HUDEP-2 (cell line): Measurements from ENCODE around the gene S100PBP.

Experiments used
- DNase-seq, 76 experiments: peaks; one replicate each; lab custom pipeline; 2025; ENCODE audit not compliant: unreplicated experiment in 76 of 76; lab: John Stamatoyannopoulos, UW

The S100PBP gene

DNA sequence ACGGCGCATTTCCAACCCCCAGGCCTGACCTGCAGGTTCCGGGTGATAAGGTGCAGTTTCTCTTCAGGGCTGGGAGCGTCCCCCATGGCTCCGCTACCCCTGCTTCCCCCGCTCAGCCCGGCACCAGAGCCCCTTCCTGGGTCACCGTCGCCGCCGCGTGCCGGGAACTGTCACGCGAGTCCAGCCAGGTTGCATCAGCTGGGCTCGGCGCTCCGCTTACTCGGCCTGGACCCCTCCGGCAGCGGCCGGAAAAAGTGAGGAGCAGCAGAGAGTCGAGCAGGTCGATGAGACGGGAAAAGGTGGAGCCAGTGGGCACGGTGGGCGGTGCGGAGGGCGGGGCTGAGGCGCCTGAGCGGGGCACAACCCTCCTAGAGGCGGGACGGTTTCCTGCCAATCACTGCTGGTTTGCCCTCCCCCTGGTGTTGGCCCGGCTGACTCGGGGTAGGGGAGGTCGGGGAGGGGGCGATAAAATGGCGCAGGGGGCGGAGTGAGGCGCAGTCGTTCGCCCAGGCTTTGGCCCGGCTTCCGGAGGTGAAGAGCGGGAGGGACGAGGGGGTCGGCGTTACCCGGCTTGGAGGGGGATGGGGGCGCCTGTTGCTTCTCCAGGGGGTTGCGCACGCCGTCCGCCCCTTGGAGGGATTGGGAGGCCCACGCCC lies at the start of gene S100PBP, which contains the start of gene YARS1:
Gene S100PBP (plus strand): TSS at position 495 of the 656 bp plus-strand sequence. CDS start 8,447 bp downstream, outside the sequence.
Gene YARS1 (minus strand): TSS at position 200 of the 656 bp plus-strand sequence. CDS start 114 bp downstream, at position 86.
- peak in 75 of 76 experiments; percentile 76 to 99 (median 98) for DNase-seq

DNA sequence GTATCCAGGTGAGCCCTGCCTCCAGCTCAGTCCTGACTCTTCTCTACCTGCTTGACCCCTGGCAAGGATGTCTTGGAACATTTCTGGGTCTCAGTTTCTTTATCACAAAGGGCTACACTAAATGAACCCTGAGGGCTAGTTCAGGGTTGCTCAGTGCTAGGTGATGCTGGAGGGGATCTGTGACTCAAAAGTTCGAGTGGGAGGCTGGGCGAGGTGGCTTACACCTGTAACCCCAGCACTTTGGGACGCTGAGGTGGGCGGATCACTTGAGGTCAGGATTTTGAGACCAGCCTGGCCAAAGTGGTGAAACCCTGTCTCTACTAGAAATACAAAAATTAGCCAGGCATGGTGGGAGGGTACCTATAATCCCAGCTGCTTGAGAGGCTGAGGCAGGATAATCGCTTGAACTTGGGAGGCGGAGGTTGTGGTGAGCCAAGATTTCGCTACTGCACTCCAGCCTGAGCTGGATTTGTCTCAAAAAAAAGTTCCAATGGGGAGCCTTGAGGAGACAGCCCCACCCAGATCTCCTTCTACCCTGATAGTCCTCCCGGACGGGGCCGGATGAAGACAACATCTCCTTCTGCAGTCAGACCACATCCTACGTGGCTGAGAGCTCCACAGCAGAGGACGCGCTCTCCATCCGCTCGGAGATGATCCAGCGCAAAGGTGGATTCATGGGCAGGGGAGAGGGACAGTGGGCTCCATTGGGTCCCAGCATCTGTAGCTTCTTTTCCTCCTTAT lies 49.2 kb upstream of the S100PBP start:
- DNase-seq: no peak

DNA sequence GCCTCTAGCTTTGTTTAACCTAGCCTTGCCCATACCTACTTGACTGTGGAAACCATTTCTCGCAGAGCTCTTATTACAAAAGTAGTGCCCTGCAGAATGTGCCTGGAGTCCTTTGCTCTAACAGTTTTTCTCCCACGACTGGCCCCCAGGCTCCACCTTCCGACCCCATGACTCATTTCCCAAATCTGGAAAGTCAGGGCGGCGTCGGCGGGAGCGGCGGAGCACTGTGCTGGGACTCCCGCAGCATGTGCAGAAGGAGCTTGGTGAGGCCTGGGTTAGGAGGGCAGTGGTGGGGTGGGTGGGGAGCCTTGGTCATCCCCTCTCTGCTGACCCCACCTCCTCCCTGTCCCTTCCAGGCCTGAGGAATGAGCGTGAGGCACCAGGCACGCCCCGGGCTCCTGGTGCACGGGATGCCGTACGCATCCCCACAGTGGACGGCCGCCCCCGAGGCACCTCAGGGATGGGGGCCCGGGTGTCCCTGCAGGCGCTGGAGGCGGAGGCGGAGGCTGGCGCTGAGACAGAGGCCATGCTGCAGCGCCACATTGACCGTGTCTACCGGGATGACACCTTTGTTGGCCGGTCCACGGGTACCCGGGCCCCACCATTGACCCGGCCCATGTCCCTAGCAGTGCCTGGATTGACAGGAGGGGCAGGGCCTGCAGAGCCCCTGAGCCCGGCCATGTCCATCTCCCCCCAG lies 47.8 kb upstream of the S100PBP start:
- DNase-seq: no peak

DNA sequence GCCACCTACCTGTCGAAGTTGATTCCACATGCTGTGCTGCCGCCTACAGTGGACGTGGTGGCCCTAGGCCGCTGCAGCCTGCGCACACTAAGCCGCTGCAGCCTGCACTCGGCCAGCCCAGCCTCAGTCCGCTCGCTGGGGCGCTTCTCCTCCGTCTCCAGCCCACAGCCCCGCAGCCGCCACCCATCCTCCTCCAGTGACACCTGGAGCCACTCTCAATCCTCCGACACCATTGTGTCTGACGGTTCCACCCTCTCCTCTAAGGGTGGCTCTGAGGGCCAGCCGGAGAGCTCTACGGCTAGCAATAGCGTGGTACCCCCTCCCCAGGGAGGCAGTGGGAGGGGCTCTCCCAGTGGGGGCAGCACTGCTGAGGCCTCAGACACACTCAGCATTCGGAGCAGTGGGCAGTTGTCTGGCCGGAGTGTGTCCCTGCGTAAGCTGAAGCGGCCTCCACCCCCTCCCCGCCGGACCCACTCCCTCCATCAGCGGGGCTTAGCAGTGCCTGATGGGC lies 47.2 kb upstream of the S100PBP start:
- DNase-seq: no peak

DNA sequence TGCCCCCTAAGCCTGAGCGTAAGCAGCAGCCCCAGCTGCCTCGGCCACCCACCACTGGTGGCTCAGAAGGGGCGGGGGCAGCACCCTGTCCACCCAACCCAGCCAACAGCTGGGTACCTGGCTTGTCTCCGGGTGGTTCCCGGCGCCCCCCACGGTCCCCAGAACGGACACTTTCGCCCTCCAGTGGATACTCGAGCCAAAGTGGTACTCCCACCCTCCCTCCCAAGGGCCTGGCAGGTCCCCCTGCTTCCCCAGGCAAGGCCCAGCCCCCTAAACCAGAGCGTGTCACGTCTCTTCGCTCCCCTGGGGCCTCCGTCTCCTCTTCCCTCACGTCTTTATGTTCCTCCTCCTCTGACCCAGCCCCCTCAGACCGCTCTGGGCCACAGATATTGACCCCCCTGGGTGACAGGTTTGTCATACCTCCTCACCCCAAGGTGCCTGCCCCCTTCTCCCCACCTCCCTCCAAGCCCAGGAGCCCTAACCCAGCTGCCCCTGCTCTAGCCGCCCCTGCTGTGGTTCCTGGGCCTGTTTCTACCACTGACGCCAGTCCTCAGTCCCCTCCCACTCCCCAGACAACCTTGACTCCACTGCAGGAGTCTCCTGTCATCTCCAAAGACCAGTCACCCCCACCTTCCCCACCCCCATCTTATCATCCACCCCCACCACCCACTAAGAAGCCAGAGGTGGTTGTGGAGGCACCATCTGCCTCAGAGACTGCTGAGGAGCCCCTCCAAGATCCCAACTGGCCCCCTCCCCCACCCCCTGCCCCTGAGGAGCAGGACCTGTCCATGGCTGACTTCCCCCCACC lies 46.5 kb upstream of the S100PBP start:
- DNase-seq: no peak

DNA sequence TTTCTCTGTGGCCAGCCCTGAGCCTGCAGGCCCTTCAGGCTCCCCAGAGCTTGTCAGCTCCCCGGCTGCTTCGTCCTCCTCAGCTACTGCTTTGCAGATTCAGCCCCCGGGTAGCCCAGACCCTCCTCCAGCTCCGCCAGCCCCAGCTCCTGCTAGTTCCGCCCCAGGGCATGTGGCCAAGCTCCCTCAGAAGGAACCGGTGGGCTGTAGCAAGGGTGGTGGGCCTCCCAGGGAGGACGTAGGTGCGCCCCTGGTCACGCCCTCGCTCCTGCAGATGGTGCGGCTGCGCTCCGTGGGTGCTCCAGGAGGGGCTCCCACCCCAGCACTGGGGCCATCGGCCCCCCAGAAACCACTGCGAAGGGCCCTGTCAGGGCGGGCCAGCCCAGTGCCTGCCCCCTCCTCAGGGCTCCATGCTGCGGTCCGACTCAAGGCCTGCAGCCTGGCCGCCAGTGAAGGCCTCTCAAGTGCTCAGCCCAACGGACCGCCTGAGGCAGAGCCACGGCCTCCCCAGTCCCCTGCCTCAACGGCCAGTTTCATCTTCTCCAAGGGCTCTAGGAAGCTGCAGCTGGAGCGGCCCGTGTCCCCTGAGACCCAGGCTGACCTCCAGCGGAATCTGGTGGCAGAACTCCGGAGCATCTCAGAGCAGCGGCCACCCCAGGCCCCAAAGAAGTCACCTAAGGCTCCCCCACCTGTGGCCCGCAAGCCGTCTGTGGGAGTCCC lies 45.7 kb upstream of the S100PBP start:
- no peak for DNase-seq

DNA sequence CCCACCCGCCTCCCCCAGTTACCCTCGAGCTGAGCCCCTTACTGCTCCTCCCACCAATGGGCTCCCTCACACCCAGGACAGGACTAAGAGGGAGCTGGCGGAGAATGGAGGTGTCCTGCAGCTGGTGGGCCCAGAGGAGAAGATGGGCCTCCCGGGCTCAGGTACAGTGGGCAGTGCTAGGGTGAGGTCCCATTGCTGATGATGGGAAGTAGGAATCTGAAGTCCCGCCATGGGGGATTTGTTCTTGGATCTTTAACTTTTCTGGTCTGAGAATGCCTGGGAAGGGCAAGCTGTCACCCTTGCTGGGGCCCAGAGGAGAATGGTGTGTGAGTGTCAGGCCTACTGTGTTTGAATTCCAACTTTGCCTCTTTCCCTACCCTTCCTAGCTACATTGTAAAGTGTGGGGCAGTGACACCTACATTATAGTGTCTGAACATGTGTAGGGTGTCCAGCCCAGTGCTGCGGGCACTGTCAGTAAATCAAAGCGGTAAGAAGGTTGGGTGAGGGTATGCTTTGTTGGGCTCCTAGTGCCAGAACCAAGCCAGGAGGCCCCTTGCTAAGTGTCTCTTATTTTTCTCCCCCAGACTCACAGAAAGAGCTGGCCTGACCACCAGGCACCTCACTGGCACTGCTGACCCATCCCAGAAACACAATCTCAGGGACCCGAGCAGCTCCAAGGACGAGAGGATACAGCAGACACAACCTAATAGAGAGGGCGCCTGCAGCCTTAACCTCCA lies 45.0 kb upstream of the S100PBP start:
- no peak for DNase-seq

DNA sequence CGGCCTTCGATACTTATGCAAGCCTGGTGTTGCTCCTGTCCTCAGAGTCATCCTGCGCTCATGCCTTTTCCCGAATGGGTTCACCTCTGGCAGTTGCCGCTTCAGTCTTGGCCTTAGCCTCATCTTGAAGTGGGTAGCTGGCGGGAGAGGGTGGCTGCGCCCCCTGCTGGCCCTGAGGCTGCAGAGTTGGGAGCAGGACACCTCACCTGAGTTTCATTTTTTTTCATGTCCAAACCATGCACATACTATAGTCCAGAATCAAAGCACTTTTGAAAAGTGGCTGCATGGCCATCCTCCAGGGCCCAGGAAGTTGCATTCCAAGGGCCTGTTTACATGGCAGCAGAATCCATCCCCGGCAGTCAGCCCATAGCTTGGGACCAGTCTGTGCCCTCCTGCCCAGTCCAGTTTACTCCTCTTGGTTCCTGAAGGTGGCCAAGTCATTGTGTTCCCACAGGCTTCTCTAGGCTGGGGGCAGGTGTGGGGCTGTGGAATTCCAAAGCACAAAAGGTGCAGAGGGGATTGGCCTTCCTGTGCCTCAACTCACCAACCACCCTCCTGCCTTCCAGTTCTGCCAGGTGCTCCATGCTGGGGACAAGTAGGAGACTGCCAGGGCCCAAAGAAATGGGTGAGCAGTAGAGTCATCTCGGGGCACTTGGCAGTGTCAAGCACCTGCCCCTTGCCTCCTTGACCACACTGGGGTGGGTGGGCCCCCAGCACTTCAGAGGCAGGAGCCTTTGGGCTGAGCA lies 44.3 kb upstream of the S100PBP start:
- DNase-seq: peak in 68 of 76 experiments; percentile 8 to 82 (median 66)

DNA sequence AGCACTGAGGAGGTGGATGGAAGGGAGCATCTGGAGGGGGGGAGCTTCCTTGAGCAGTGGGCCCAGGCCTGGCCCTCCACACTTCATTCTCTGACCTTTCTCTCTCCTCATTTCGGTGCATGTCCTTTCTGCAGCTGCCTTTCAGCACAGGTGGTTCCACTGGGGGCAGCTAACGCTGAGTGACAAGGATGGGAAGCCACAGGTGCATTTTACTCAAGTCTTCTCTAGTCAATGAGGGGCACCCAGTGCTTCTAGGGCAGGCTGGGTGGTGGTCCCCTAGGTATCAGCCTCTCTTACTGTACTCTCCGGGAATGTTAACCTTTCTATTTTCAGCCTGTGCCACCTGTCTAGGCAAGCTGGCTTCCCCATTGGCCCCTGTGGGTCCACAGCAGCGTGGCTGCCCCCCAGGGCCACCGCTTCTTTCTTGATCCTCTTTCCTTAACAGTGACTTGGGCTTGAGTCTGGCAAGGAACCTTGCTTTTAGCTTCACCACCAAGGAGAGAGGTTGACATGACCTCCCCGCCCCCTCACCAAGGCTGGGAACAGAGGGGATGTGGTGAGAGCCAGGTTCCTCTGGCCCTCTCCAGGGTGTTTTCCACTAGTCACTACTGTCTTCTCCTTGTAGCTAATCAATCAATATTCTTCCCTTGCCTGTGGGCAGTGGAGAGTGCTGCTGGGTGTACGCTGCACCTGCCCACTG lies 43.5 kb upstream of the S100PBP start:
- no peak for DNase-seq

DNA sequence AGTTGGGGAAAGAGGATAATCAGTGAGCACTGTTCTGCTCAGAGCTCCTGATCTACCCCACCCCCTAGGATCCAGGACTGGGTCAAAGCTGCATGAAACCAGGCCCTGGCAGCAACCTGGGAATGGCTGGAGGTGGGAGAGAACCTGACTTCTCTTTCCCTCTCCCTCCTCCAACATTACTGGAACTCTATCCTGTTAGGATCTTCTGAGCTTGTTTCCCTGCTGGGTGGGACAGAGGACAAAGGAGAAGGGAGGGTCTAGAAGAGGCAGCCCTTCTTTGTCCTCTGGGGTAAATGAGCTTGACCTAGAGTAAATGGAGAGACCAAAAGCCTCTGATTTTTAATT lies 43.0 kb upstream of the S100PBP start:
- no peak for DNase-seq

DNA sequence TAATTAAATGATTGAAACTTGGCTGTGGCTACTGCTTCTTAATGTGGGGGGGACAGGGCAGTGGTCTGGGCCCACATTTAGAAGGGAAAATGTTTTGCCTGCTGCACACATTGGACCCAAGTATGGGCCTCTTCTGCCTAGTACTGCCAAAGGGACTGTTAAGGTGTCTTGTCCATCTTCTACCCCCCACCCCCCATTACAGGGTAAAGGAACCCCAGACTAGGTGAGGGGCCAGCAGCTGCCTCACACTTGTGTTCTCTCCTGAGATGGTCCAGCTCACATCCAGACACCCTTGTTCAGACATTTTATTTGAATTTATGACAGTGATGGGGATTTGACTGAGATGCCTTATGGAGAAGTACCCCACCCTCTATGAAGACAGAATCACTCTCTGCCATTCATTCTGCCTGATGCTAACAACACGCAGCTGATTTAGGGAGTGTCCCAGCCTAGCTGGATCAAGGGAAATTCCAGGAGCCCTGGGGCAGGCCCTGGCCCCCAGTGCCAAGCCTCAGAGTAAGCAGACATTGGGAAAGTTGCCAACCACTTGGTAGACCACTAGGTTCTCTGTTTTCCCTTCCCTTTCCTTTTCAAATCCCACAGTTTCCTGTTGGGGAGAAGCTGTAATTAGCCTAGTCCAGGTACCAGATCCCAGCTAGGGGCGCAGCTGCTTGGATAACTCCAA lies 42.4 kb upstream of the S100PBP start:
- peak in 1 of 76 experiments; percentile 31 for DNase-seq

DNA sequence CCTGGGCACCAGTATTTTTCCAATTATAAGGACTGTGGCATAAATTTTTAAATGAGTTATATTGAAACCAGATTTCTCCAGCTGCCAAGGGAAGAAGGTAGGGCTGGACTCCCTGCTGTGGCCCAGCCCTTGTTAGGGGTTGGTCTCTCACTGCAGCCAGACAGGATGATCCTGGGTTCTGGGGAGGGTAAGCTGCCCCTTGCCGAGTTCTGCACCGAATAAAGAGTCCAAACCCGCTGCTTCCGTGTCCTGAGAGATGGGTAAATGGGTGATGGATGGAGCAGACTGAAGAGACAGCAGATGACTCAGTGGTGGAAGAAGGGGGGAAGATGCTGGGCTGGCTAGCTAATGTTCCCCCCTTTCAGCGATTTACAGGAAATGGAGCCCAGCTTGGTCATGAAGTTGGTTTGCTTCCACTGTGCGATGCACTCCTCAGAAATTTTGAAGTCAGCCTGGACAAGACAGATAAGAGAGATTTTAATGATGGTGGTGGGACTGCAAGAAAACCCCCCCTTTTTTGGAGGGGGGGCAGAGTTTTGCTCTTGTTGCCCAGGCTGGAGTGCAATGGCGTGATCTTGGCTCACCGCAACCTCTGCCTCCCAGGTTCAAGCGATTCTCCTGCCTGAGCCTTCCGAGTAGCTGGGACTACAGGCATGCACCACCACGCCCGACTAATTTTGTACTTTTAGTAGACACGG lies 41.7 kb upstream of the S100PBP start:
- DNase-seq: no peak

DNA sequence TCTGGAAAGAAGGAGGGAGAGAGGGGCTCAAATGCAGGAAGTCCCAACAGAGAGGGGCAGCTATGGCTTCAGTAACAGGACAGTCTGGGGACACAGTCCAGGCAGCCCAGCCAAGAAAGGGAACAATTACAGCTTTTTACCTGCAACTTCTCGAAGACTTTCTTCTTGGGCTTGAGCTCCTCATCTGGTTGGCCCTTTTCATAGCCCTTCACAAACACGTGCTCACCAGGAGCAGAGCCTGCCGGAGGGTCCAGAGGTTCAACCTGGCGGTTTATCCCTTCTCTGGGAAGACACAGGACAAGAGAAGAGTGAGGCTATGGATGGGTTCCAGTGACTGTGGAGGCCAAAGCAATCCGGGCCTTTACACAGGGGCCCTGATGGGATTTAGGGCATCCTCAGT lies 38.2 kb upstream of the S100PBP start:
- DNase-seq: no peak

DNA sequence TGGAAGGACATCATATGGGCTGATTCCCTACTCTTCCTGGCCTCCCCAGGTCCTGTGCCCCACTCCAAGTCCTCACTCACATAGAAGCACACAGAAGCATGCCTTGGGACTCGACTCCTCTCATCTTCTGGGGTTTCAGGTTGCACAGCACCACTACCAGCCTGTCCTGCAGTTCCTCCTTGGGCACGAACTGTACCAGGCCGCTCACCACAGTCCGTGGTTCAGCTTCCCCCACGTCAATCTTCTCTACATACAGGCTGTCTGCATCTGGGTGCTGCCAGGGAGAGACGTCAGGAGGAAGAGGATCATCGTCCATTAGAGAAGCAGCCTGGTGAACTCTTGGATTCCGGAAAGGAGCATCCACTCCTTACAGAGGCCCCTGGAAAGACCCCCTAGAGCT lies 37.4 kb upstream of the S100PBP start:
- no peak for DNase-seq

DNA sequence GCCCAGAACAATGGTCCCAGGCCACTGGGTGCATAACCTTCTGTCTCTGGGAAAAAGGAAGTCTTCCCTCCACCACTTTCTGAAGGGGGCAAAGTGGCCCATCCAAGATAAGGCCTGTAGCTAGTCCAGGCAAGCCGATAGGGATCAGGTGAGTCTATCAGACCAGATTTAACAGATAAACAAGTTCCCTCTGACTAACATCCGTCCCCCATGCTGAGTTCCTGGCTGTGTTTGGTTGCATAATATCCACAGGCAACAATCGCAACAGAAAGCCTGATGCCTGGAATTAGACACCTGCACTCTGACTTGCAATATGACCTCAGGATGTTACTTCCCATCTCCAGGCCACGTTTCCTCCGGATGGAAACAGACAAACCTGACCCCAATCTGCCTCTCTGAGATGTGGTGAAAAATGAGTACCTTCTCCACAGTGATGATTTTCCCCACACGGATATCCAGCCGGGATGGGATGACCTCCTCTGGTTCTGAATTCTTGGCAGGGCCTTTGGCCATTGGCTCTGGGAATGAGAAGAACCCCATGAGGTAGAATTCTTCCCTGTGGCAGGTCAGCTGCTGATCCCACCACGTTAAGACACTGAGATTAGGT lies 36.7 kb upstream of the S100PBP start:
- no peak for DNase-seq

DNA sequence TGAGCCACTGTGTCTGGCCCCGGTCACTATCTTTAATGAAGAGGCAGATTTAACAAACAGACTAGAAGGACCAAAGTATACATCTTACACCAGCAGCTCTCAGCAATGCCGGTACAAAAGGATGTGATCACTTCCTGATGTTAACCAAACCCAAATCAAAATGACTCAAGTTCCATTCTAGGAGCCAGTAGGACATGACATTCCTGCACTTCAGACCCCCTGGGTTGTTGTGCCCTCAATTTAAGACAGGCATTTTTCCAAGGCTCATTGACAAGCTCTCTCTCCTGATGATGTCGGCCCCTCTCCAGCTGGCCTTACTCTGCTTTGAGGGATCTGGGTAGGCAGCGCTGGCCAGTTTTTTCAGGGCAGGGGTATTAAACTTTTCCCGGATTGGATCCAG lies 35.4 kb upstream of the S100PBP start:
- DNase-seq: no peak
